ENCODE results near the gene LARP1.

Gene LARP1

DNA sequence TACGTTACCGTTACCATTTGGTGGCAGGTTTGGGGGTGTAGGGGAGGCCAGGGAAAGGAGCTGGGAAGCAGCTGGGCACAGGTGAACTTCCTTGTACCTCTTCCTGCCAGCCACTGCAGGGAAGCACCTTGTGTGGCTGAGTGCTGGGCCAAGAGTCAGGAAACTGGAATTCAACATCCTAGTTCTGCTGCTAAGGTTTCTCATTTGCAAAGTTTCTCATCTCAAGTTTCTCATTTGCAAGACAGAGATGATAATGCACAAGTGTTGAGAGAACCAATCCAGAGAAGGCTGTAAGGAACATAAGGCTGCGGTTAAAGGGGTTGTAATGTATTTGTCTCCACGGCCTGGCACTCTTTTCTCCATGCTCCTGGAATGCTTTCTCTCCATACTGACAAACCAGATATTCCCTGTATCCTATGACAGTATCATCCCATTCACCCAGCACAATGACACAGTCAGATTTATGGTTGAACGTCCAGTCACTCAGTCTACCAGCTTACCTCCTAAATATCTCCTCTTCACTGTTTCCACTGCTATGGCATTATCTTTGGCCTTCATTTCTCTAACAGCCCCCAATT lies 33.6 kb upstream of the LARP1 start:
- TF ChIP-seq ARNTL (CRISPR knock-in tag; IDR thresholded peaks at IDR 0.05; ENCODE audit: borderline replicate concordance, low read depth) = no peak
- no peak for TF ChIP-seq ESRRG (CRISPR knock-in tag; IDR thresholded peaks at IDR 0.05)
- TF ChIP-seq OSR1 (CRISPR knock-in tag; IDR thresholded peaks at IDR 0.05) = no peak
- no peak for TF ChIP-seq TOX (CRISPR knock-in tag; IDR thresholded peaks at IDR 0.05; ENCODE audit: borderline replicate concordance)
- TF ChIP-seq GLIS3 (CRISPR knock-in tag; IDR thresholded peaks at IDR 0.05) = no peak
- TF ChIP-seq, protein P1, sequence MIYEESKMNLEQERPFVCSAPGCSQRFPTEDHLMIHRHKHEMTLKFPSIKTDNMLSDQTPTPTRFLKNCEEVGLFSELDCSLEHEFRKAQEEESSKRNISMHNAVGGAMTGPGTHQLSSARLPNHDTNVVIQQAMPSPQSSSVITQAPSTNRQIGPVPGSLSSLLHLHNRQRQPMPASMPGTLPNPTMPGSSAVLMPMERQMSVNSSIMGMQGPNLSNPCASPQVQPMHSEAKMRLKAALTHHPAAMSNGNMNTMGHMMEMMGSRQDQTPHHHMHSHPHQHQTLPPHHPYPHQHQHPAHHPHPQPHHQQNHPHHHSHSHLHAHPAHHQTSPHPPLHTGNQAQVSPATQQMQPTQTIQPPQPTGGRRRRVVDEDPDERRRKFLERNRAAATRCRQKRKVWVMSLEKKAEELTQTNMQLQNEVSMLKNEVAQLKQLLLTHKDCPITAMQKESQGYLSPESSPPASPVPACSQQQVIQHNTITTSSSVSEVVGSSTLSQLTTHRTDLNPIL (CRISPR knock-in tag; IDR thresholded peaks at IDR 0.05; ENCODE audit: low read depth) = no peak
- TF ChIP-seq ZNF8 (CRISPR knock-in tag; IDR thresholded peaks at IDR 0.05) = no peak
- TF ChIP-seq TCF4 (CRISPR knock-in tag; IDR thresholded peaks at IDR 0.05; ENCODE audit: borderline replicate concordance) = no peak
- TF ChIP-seq, protein P2, sequence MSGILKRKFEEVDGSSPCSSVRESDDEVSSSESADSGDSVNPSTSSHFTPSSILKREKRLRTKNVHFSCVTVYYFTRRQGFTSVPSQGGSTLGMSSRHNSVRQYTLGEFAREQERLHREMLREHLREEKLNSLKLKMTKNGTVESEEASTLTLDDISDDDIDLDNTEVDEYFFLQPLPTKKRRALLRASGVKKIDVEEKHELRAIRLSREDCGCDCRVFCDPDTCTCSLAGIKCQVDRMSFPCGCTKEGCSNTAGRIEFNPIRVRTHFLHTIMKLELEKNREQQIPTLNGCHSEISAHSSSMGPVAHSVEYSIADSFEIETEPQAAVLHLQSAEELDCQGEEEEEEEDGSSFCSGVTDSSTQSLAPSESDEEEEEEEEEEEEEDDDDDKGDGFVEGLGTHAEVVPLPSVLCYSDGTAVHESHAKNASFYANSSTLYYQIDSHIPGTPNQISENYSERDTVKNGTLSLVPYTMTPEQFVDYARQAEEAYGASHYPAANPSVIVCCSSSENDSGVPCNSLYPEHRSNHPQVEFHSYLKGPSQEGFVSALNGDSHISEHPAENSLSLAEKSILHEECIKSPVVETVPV (CRISPR knock-in tag; IDR thresholded peaks at IDR 0.05) = no peak
- TF ChIP-seq ZFP30 (CRISPR knock-in tag; IDR thresholded peaks at IDR 0.05) = no peak
- TF ChIP-seq, protein P3, sequence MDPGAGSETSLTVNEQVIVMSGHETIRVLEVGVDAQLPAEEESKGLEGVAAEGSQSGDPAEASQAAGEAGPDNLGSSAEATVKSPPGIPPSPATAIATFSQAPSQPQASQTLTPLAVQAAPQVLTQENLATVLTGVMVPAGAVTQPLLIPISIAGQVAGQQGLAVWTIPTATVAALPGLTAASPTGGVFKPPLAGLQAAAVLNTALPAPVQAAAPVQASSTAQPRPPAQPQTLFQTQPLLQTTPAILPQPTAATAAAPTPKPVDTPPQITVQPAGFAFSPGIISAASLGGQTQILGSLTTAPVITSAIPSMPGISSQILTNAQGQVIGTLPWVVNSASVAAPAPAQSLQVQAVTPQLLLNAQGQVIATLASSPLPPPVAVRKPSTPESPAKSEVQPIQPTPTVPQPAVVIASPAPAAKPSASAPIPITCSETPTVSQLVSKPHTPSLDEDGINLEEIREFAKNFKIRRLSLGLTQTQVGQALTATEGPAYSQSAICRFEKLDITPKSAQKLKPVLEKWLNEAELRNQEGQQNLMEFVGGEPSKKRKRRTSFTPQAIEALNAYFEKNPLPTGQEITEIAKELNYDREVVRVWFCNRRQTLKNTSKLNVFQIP (CRISPR knock-in tag; IDR thresholded peaks at IDR 0.05; ENCODE audit: borderline replicate concordance, low read depth) = no peak
- TF ChIP-seq, protein P4, sequence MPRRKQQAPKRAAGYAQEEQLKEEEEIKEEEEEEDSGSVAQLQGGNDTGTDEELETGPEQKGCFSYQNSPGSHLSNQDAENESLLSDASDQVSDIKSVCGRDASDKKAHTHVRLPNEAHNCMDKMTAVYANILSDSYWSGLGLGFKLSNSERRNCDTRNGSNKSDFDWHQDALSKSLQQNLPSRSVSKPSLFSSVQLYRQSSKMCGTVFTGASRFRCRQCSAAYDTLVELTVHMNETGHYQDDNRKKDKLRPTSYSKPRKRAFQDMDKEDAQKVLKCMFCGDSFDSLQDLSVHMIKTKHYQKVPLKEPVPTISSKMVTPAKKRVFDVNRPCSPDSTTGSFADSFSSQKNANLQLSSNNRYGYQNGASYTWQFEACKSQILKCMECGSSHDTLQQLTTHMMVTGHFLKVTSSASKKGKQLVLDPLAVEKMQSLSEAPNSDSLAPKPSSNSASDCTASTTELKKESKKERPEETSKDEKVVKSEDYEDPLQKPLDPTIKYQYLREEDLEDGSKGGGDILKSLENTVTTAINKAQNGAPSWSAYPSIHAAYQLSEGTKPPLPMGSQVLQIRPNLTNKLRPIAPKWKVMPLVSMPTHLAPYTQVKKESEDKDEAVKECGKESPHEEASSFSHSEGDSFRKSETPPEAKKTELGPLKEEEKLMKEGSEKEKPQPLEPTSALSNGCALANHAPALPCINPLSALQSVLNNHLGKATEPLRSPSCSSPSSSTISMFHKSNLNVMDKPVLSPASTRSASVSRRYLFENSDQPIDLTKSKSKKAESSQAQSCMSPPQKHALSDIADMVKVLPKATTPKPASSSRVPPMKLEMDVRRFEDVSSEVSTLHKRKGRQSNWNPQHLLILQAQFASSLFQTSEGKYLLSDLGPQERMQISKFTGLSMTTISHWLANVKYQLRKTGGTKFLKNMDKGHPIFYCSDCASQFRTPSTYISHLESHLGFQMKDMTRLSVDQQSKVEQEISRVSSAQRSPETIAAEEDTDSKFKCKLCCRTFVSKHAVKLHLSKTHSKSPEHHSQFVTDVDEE (CRISPR knock-in tag; IDR thresholded peaks at IDR 0.05) = no peak
- TF ChIP-seq ZFP3 (CRISPR knock-in tag; IDR thresholded peaks at IDR 0.05) = no peak
- TF ChIP-seq ZC3H10 (CRISPR knock-in tag; IDR thresholded peaks at IDR 0.05) = no peak
- no peak for TF ChIP-seq BACH2 (CRISPR knock-in tag; IDR thresholded peaks at IDR 0.05; ENCODE audit: borderline replicate concordance)
- no peak; the same call in 2 of the 3 replicates for ATAC-seq

DNA sequence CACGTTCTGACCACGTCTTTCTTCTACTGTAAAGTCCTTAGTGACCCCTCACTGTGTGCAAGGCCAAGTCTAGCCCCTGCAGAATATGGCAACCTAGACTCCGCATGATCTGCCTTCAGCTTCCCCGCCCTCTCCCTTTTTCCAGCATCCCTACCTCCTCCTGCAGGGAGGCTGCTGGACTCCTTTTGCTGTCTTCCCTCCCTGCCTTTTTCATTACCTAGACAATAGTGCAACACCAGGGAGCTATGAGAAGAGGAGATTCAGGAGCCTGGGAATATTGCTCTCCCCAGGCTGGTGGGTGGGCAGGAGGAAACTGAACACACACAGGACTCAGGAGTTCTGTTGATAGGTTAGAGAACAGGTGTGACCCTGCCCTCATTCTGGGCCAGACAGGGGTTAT lies 33.1 kb upstream of the LARP1 start:
- TF ChIP-seq ZNF565 (CRISPR knock-in tag; conservative IDR thresholded peaks at IDR 0.05; ENCODE audit: low read depth) (no peak), PPARA (CRISPR knock-in tag; IDR thresholded peaks at IDR 0.05; ENCODE audit: borderline replicate concordance) (no peak), ZC3H10 (CRISPR knock-in tag; IDR thresholded peaks at IDR 0.05) (no peak), TOX (CRISPR knock-in tag; IDR thresholded peaks at IDR 0.05; ENCODE audit: borderline replicate concordance) (no peak), RARB (CRISPR knock-in tag; IDR thresholded peaks at IDR 0.05) (no peak), ZNF70 (CRISPR knock-in tag; IDR thresholded peaks at IDR 0.05) (no peak), OSR1 (CRISPR knock-in tag; IDR thresholded peaks at IDR 0.05) (no peak)
- TF ChIP-seq, protein P4 (CRISPR knock-in tag; IDR thresholded peaks at IDR 0.05) = no peak
- TF ChIP-seq, protein P2 (CRISPR knock-in tag; IDR thresholded peaks at IDR 0.05) = no peak
- ATAC-seq = no peak
